ENCODE data around the gene VASP.
A peak's percentile ranks its signal among the peaks of the same experiment; 100 is the strongest.

VASP gene

DNA sequence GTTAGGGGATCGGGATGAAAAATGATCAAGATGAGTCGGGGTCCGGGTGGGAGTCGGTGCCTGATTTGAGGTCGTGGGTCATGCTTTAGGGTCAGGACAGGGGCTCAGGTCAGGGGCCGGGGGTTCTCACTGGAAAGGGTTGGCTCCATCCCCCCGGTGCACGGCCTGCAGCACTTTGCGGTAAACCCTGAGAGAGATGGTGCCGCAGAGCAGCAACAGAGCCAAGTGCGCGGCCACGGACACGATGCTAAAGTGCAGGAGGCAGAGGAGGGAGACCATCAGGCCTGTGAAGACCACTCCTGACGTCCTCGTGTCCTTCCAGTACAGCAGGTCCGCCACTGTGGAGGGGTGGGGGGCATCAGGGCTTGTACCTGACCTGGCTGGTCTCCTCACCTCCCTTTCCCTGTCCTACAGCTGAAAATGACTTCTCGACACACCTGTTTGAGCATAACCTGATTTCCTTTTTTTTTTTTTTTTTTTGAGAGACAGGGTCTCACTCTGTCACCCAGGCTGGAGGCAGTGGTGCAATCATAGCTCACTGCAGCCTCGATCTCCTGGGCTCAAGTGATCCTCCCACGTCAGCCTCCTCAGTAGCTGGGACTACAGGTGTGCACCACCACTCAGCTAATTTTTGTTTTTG lies 17.9 kb upstream of the VASP start:
- peaks cover 0 to 9% (median 0%) of the 10 kb centered on the region in 11 experiments; a peak in 6 of 22 replicates for H4K20me1 ChIP-seq
- TF ChIP-seq Cebpa-rat (IDR thresholded peaks at IDR 0.05), result no peak
- no peak overlapping the region for H3K27ac ChIP-seq
- H3K9me3 ChIP-seq (replicated peaks in 1 of 11), result no peaks in the 10 kb centered on the region
- H3K4me1 ChIP-seq, result peaks cover 22 to 37% (median 31%) of the 10 kb centered on the region in 10 experiments
- H3K4me2 ChIP-seq, result no peak overlapping the region
- peaks cover 0 to 6% (median 4%) of the 10 kb centered on the region in 11 experiments; a peak in 15 of 22 replicates for H3K27me3 ChIP-seq
- no peak overlapping the region for H3K9ac ChIP-seq
- no peak overlapping the region for H3K4me3 ChIP-seq
- H3K36me3 ChIP-seq, result peaks cover 0 to 26% (median 0%) of the 10 kb centered on the region in 11 experiments; a peak in 4 of 22 replicates

DNA sequence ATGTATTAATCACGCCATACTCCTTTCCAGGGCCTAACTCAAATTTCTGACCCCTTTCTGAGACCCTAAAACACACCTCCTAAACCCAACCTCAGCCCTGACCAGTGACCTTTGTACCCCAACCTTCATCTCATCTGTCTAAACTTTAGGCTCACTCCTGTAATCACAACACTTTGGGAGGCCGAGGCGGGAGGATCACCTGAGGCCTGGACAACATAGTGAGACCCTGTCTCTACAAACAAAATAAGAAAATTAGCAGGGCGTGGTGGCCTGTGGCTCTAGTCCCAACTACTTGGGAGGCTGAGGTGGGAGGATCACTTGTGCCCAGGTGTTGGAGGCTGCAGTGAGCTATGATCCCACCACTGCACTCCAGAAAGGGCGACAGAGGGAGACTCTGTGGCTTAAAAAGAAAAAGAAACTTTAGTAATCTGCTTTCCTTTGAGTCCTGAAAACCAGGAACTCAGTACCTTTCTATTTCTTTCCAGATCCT lies 15.1 kb upstream of the VASP start:
- H3K9me3 ChIP-seq (replicated peaks in 1 of 11), result no peaks in the 10 kb centered on the region
- H3K9ac ChIP-seq, result peak overlapping the region in 10 of 11 experiments; percentile 68 to 82 (median 75); a peak in 16 of 22 replicates
- H4K20me1 ChIP-seq, result peaks cover 0 to 26% (median 11%) of the 10 kb centered on the region in 11 experiments; a peak in 10 of 22 replicates
- H3K36me3 ChIP-seq, result peaks cover 0 to 30% (median 0%) of the 10 kb centered on the region in 11 experiments; a peak in 4 of 22 replicates
- no peak for TF ChIP-seq Cebpa-rat (IDR thresholded peaks at IDR 0.05)
- peak overlapping the region; percentile 87 to 98 (median 94) for H3K4me2 ChIP-seq
- H3K4me3 ChIP-seq, result peak overlapping the region in 9 of 10 experiments; percentile 61 to 74 (median 66); a peak in 18 of 20 replicates
- peaks cover 19 to 31% (median 29%) of the 10 kb centered on the region in 11 experiments for H3K27me3 ChIP-seq
- peaks cover 18 to 35% (median 28%) of the 10 kb centered on the region in 10 experiments for H3K4me1 ChIP-seq
- peak overlapping the region in 5 of 11 experiments; percentile 35 to 71 (median 63); a peak in 7 of 22 replicates for H3K27ac ChIP-seq

DNA sequence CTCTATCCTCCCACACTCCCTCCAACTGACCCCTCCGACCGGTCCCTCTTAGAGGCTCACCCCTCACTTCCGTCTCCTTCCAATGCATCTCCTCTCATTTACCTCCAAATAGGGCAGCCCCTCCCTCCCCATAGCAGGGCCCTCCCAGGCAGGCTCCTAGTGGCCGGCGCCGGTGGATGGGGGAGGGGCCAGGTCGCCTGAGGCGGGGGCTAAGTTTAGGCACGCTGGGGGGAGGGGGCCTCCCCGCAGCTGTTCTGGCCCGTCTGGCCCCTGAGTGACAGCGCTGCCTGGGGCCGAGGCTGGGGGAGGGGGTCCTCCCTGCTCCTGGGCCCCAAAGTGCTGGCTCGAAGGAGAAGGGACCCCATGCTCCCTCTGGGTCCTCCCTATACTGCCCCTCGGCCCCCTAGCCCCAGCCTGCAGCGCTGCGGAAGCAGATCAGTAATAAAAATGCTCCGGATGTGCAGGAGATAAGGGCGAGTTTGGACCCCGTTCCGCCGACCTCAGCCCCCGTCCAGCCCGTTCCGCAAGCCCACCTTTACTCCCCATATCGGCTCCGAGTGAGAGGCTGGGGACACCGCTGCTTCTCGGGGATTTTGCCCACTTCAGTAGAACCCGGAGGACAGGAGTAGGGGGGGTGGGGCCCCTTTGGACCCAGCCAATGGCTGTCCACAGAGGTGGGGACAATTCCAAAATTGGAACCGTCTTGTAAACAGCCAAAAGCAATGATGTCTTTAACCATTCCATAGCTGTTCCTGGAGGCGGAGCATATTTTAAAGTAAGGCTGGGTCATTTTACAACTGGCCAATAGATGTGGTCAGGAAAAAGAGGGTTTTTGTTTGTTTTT lies 14.4 kb upstream of the VASP start:
- TF ChIP-seq Cebpa-rat (IDR thresholded peaks at IDR 0.05), result no peak
- Histone ChIP-seq H3K4me3 (peak overlapping the region; percentile 59 to 74 (median 66)), H3K4me2 (peak overlapping the region; percentile 87 to 98 (median 94))

DNA sequence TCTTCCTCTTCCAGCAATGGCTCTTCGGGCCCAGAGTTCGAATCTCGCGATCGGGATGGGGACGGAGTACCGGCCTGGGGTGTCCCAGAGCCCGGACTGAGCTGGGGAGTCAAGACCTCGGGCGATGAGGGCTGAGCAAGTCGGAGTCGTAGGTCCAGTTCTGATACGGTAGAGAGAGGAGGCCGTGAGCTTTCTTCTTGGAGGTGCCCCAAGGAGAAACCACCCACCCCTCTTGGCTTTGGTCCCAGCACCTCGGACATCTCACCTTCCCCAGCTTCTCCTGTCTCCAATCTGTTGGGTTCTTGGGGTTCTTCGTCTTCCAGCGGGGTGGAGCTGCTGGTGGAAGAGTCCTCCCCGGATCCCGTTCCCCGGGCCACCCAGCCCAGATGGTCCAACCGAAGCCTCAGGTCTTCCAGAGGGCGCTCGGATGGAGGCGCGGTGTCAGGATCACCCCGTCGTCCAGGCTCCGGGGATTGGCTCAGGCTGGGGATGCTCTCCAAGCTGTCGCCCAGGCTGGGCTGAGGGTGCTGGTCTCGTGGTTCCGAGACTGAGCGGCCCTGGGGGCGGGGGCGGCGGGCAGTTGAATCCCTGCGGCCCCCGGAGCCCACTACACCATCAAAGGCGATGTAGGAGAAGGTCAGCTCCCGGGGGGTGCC lies 12.9 kb upstream of the VASP start:
- Histone ChIP-seq H3K27me3 (peaks cover 37 to 53% (median 48%) of the 10 kb centered on the region in 11 experiments), H3K36me3 (peaks cover 0 to 12% (median 0%) of the 10 kb centered on the region in 11 experiments; a peak in 4 of 22 replicates), H3K4me3 (no peak overlapping the region), H3K9ac (no peak overlapping the region), H3K4me1 (peaks cover 40 to 57% (median 50%) of the 10 kb centered on the region in 10 experiments), H4K20me1 (peaks cover 0 to 40% (median 22%) of the 10 kb centered on the region in 11 experiments; a peak in 13 of 22 replicates), H3K27ac (no peak overlapping the region), H3K9me3 (replicated peaks in 1 of 11) (peaks cover 0 to 7% (median 0%) of the 10 kb centered on the region in 11 experiments; a peak in 1 of 22 replicates), H3K4me2 (peak overlapping the region in 3 of 11 experiments; percentile 90 to 98 (median 92); a peak in 5 of 22 replicates)
- TF ChIP-seq Cebpa-rat (IDR thresholded peaks at IDR 0.05), result no peak

More for the DNA sequence above, 14.4 kb upstream of the VASP start:
- no peaks in the 10 kb centered on the region for H3K9me3 ChIP-seq (replicated peaks in 1 of 11)
- H3K36me3 ChIP-seq, result peaks cover 0 to 26% (median 0%) of the 10 kb centered on the region in 11 experiments; a peak in 4 of 22 replicates
- peaks cover 22 to 37% (median 32%) of the 10 kb centered on the region in 11 experiments for H3K27me3 ChIP-seq
- H4K20me1 ChIP-seq, result peaks cover 0 to 26% (median 11%) of the 10 kb centered on the region in 11 experiments; a peak in 10 of 22 replicates
- peak overlapping the region; percentile 21 to 71 (median 59); a peak in 20 of 22 replicates for H3K27ac ChIP-seq
- H3K9ac ChIP-seq, result peak overlapping the region; percentile 65 to 82 (median 75)
- H3K4me1 ChIP-seq, result peaks cover 24 to 42% (median 34%) of the 10 kb centered on the region in 10 experiments

DNA sequence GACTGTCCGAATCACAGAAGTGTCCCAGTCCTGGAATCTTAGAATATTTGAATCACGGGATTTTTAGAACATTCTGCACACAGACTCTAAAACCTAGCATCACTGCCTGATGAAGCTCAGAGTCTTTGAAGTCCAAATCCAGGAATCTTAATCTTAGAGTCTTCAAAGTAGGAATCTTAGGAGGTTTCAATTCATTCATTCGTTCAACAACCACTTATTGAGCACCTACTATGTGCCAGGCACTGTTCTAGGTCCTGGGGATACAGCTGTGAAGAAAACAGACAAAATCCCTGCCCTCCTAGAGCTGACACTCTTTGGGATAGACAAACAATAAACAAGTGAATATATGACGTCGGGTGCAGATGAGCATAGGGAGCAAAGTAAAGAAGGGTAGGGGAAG lies 12.1 kb upstream of the VASP start:
- H3K27ac ChIP-seq, result no peak overlapping the region
- H3K27me3 ChIP-seq, result peaks cover 43 to 61% (median 56%) of the 10 kb centered on the region in 11 experiments
- peak overlapping the region in 2 of 11 experiments; percentile 96 to 97; a peak in 3 of 22 replicates for H3K4me2 ChIP-seq
- no peak overlapping the region for H3K9ac ChIP-seq
- H3K4me1 ChIP-seq, result peaks cover 45 to 65% (median 55%) of the 10 kb centered on the region in 10 experiments
- H4K20me1 ChIP-seq, result peaks cover 0 to 43% (median 25%) of the 10 kb centered on the region in 11 experiments; a peak in 13 of 22 replicates
- H3K36me3 ChIP-seq, result peaks cover 0 to 12% (median 0%) of the 10 kb centered on the region in 11 experiments; a peak in 4 of 22 replicates
- no peak for TF ChIP-seq Cebpa-rat (IDR thresholded peaks at IDR 0.05)
- no peak overlapping the region for H3K4me3 ChIP-seq
- peaks cover 0 to 9% (median 0%) of the 10 kb centered on the region in 11 experiments; a peak in 1 of 22 replicates for H3K9me3 ChIP-seq (replicated peaks in 1 of 11)

DNA sequence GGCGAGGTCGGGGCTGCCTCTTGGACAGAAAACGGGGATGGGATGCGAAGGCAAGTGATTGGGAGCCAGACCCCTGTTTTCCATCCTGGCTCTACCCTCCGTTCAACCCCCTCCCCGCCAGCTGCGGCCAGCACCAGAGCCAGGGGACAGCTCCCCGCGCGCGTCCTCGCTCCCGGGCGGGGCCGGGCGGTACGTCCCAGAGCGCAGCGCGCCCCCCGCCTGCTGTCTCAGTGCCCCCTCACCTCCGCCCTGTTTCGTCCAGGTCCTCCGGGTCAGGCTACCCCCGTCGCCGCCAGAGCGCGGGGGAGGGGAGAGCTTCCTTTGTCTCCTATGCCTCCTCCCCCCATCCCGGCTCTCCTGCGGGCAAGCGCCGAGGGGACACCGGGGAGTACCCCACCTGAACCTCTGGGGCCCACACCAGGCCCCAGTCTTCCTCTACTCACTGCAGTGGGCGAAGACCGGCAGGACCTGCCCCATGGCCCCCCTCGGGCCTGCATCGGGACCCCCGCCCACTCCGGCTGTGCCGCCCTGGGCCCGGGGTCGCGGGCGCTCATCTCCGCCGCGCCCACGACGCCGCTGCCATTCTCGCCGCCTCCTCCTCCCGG lies 10.8 kb upstream of the VASP start:
- Histone ChIP-seq H3K9me3 (replicated peaks in 1 of 11) (peaks cover 0 to 9% (median 0%) of the 10 kb centered on the region in 11 experiments; a peak in 1 of 22 replicates), H3K4me1 (peaks cover 49 to 74% (median 56%) of the 10 kb centered on the region in 10 experiments), H3K4me2 (peak overlapping the region; percentile 96 to 100 (median 100)), H3K27ac (peak overlapping the region in 10 of 11 experiments; percentile 14 to 55 (median 42); a peak in 12 of 22 replicates), H3K4me3 (peak overlapping the region; percentile 68 to 96 (median 76)), H3K9ac (peak overlapping the region; percentile 60 to 81 (median 74)), H3K36me3 (peaks cover 0 to 12% (median 0%) of the 10 kb centered on the region in 11 experiments; a peak in 4 of 22 replicates), H3K27me3 (peaks cover 43 to 69% (median 64%) of the 10 kb centered on the region in 11 experiments), H4K20me1 (peaks cover 0 to 43% (median 25%) of the 10 kb centered on the region in 11 experiments; a peak in 13 of 22 replicates)
- no peak for TF ChIP-seq Cebpa-rat (IDR thresholded peaks at IDR 0.05)

DNA sequence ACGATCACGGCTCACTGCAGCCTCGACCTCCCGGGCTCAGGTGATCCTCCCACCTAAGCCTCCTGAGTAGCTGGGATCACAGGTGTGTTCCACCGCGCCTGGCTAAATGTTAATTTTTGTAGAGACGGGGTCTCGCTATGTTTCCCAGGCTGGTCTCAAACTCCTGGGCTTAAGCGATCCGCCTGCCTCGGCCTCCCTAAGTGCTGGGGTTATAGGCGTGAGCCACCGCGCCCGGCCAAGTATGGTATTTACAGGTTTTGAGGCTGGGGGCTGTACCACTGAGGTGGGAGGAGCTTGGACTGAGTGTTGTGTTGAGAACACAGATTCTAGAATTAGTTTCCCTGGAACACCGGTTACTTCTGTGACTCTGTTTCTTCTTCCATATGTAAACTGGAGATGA lies 9.5 kb upstream of the VASP start:
- Histone ChIP-seq H3K4me3 (peak overlapping the region in 3 of 10 experiments; percentile 26 to 89 (median 84); a peak in 2 of 20 replicates), H3K9me3 (replicated peaks in 1 of 11) (peaks cover 0 to 9% (median 0%) of the 10 kb centered on the region in 11 experiments; a peak in 1 of 22 replicates), H3K9ac (peak overlapping the region in 1 of 11 experiments; percentile 27; a peak in 1 of 22 replicates), H3K4me1 (peaks cover 46 to 78% (median 62%) of the 10 kb centered on the region in 10 experiments), H3K27me3 (peaks cover 43 to 71% (median 64%) of the 10 kb centered on the region in 11 experiments), H4K20me1 (peaks cover 0 to 43% (median 25%) of the 10 kb centered on the region in 11 experiments; a peak in 13 of 22 replicates), H3K36me3 (peaks cover 0 to 12% (median 0%) of the 10 kb centered on the region in 11 experiments; a peak in 4 of 22 replicates), H3K4me2 (peak overlapping the region; percentile 76 to 100 (median 97)), H3K27ac (no peak overlapping the region)
- TF ChIP-seq Cebpa-rat (IDR thresholded peaks at IDR 0.05), result no peak
